HG03139 (cell line): ENCODE measurements around the gene TFCP2L1.

Experiments
- ATAC-seq: cut with Tn5 transposase; IDR thresholded peaks from one replicate; pipeline ENCODE4 v1.9.1; 2021; ENCODE audit not compliant: unreplicated experiment

The TFCP2L1 gene

DNA sequence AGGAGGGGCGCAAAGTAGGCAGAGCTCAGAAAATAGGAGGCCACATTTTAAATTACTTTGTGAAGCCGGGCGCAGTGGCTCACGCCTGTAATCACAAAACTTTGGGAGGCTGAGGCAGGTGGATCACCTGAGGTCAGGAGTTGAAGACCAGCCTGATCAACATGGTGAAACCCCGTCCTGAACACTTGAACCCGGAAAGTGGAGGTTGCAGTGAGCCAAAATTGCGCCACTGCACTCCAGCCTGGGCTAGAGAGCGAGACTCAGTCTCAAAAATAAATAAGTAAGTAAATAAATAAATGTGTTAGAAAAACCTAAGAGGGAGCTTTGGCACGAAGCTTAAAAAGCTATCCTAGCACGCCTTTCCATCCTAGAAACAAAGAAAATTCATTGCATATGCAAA is 105.5 kb downstream of the TFCP2L1 start:
- no peak for ATAC-seq

GRCh38 chr2:121178730-121179129 is 106.3 kb downstream of the TFCP2L1 start:
- no peak for ATAC-seq

DNA sequence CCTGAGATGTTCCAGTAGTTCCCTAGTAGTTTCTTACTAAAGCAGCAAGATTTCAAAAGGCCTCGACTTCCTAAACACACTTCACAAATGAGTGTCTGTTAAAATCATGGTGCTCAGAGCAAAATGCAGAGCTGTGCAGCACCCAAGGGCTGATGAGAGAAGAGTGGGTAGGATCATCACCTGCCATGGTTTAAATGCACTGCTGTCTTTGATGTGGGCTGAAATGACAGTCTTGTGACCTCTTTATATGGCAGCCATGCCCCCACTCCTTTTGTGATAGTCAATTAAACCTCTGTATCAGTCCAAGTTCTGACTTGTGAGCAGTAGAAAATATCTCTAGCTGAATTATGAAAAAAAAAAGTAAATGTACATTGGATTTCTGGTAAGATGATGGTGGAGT is 107.1 kb downstream of the TFCP2L1 start:
- ATAC-seq: no peak

DNA sequence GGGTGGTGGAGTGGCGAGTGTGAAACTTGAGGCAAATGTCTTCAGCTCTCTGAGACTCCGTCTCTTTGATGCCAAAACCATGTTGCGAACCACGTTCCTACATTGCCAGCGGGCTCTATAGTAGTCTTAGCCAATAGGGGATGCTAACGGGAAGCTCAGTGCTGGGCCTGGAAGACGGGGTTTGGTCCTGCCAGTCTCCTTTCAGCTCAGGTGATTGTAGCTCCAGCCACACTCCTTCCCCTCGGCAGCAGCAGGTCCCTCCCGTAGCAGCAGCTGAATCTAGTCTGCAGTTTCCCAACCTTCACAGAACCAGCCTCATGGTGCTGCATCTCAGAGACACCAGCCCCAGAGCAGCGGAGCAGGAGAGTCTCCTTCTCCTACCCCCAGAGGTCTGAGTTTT is 109.7 kb downstream of the TFCP2L1 start:
- no peak for ATAC-seq

- ATAC-seq: no peak
Observed at GRCh38 chr2:121173806-121174205, 111.2 kb downstream of the TFCP2L1 start.

- ATAC-seq: no peak
Observed at GRCh38 chr2:121173112-121173511, 111.9 kb downstream of the TFCP2L1 start.

- ATAC-seq: no peak
Observed at GRCh38 chr2:121172456-121172855, 112.5 kb downstream of the TFCP2L1 start.

- ATAC-seq: no peak
Observed at GRCh38 chr2:121171625-121172119, 113.3 kb downstream of the TFCP2L1 start.

- ATAC-seq: no peak
Observed at GRCh38 chr2:121170577-121170976, 114.4 kb downstream of the TFCP2L1 start.

- ATAC-seq: no peak
Observed at GRCh38 chr2:121167411-121167810, 117.6 kb downstream of the TFCP2L1 start.
